ENCODE data around the gene ZNF91. TPM values are rescaled to one million over a fixed set of nuclear protein-coding genes. Genes with fewer than 3 reads are reported as not detected.

The ZNF91 gene
- total and polyA plus RNA-seq, 8 donors = 6.4 to 139 (median 110) TPM

DNA sequence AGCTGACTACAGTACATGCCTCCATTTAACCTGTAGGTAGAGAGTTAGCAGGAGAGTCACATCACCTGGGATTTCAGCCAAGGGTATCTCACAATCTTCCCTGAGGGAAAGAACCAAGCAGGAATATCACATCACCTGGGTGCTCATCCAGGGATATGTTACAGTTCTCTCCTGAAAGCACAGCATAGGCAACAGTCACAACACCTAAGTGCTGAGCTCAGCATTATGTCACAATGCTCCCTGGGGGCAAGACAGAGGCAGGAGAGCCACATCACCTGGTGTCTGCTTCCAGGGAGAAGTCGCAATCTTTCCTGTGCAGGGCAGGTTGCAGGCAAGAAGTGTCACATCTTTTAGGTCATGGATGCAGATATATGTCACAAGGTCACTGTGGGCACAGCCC is 9.4 kb upstream of the ZNF91 start:
- TF ChIP-seq, protein P1, sequence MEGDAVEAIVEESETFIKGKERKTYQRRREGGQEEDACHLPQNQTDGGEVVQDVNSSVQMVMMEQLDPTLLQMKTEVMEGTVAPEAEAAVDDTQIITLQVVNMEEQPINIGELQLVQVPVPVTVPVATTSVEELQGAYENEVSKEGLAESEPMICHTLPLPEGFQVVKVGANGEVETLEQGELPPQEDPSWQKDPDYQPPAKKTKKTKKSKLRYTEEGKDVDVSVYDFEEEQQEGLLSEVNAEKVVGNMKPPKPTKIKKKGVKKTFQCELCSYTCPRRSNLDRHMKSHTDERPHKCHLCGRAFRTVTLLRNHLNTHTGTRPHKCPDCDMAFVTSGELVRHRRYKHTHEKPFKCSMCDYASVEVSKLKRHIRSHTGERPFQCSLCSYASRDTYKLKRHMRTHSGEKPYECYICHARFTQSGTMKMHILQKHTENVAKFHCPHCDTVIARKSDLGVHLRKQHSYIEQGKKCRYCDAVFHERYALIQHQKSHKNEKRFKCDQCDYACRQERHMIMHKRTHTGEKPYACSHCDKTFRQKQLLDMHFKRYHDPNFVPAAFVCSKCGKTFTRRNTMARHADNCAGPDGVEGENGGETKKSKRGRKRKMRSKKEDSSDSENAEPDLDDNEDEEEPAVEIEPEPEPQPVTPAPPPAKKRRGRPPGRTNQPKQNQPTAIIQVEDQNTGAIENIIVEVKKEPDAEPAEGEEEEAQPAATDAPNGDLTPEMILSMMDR (IDR thresholded peaks at IDR 0.05) = no peak
- TF ChIP-seq POLR2AphosphoS5 (IDR thresholded peaks at IDR 0.05) = no peak
- no peak for TF ChIP-seq POLR2A (IDR thresholded peaks at IDR 0.05)
- no peak for TF ChIP-seq EP300 (IDR thresholded peaks at IDR 0.05)
- Histone ChIP-seq H3K9me3 (peaks cover 0 to 5% (median 0%) of the 10 kb centered on the region in 4 donors), H3K36me3 (no peaks in the 10 kb centered on the region), H3K27me3 (no peaks in the 10 kb centered on the region), H3K4me1 (no peaks in the 10 kb centered on the region), H3K4me3 (no peak overlapping the region), H3K27ac (no peak overlapping the region)
- 92 to 100% (median 96%) methylated on average over 1 of the region's 1 CpG for WGBS, 5 donors
- intact Hi-C loops (cut with DNase I; ENCODE audit: low total_unique reads) = no loop called here
- no peak for DNase-seq

GRCh38 chr19:23403581-23404324 is 8.5 kb upstream of the ZNF91 start:
- WGBS, 5 donors = 48 to 58% (median 50%) methylated on average over 4 of the region's 4 CpGs
- Histone ChIP-seq H3K36me3 (no peaks in the 10 kb centered on the region), H3K4me1 (no peaks in the 10 kb centered on the region), H3K27ac (no peak overlapping the region), H3K9me3 (peaks cover 0 to 5% (median 0%) of the 10 kb centered on the region in 4 donors), H3K4me3 (no peak overlapping the region), H3K27me3 (no peaks in the 10 kb centered on the region)
- peak in 1 of 2 donors; percentile 83 for DNase-seq
- TF ChIP-seq, protein P1 (IDR thresholded peaks at IDR 0.05) = no peak
- TF ChIP-seq POLR2AphosphoS5 (IDR thresholded peaks at IDR 0.05) (no peak), POLR2A (IDR thresholded peaks at IDR 0.05) (no peak), EP300 (IDR thresholded peaks at IDR 0.05) (no peak)
- intact Hi-C loops (cut with DNase I; ENCODE audit: low total_unique reads) = no loop called here

DNA sequence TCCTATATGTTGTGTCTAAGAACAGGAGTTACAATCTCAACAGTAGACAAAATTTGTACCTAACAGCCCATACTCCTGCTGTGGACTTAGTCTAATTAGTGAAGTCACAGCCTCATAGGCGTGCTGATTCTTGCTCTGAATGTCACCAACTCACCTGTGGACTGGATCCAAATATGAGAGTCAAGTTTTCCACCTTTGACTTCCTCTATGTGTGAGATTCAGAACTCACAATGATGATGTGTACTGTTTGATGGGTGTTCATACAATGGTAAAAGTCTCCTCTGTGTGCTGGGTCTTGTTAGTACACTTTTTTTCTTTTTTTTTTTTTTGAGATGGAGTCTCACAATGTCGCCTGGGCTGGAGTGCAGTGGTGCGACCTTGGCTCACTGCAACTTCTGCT is 7.8 kb upstream of the ZNF91 start:
- peak in 1 of 2 donors; percentile 21 for DNase-seq
- H3K27me3 ChIP-seq = no peaks in the 10 kb centered on the region
- no peak overlapping the region for H3K27ac ChIP-seq
- no peaks in the 10 kb centered on the region for H3K36me3 ChIP-seq
- H3K9me3 ChIP-seq = peaks cover 0 to 5% (median 0%) of the 10 kb centered on the region in 4 donors
- WGBS, 5 donors = 66 to 91% (median 87%) methylated on average over 3 of the region's 3 CpGs
- intact Hi-C loops (cut with DNase I; ENCODE audit: low total_unique reads) = no loop called here
- TF ChIP-seq EP300 (IDR thresholded peaks at IDR 0.05) (no peak), POLR2AphosphoS5 (IDR thresholded peaks at IDR 0.05) (no peak), POLR2A (IDR thresholded peaks at IDR 0.05) (no peak)
- TF ChIP-seq, protein P1 (IDR thresholded peaks at IDR 0.05) = no peak
- no peak overlapping the region for H3K4me3 ChIP-seq
- H3K4me1 ChIP-seq = no peaks in the 10 kb centered on the region

DNA sequence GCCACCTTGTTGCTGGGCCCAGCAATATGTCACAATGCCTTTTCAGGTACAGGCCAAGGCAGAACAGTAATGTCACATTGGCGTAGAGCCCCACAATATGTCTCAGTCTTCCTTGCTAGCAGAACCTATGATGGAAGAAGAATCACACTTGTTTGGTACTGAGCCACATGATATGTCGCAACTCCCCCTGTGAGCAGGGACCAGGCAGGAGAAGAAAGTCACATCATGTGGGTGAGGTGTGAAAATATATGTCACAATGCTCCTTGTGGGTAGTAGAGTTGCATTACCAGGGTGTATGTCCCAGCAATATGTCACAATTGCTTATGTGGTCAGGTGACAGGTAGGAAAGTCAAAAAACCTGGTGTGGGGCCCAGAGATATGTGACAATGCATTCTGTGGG is 7.1 kb upstream of the ZNF91 start:
- Histone ChIP-seq H3K4me3 (no peak overlapping the region), H3K36me3 (no peaks in the 10 kb centered on the region), H3K27me3 (no peaks in the 10 kb centered on the region), H3K9me3 (peaks cover 0 to 5% (median 0%) of the 10 kb centered on the region in 4 donors), H3K27ac (no peak overlapping the region), H3K4me1 (no peaks in the 10 kb centered on the region)
- TF ChIP-seq POLR2AphosphoS5 (IDR thresholded peaks at IDR 0.05) = no peak
- TF ChIP-seq EP300 (IDR thresholded peaks at IDR 0.05) = no peak
- TF ChIP-seq, protein P1 (IDR thresholded peaks at IDR 0.05) = no peak
- no peak for TF ChIP-seq POLR2A (IDR thresholded peaks at IDR 0.05)
- 89 to 100% (median 95%) methylated on average over 2 of the region's 2 CpGs for WGBS, 5 donors
- no peak for DNase-seq
- intact Hi-C loops (cut with DNase I; ENCODE audit: low total_unique reads) = no loop called here
